Left lung (tissue), 10 donors: ENCODE results near the gene VRK1. TPM values are rescaled to one million over a fixed set of nuclear protein-coding genes. Genes with fewer than 3 reads are reported as not detected.
A peak's percentile ranks its signal among the peaks of the same experiment; 100 is the strongest.
"Not testable (repeated sequence)": the region's sequence is repeated elsewhere in the genome, so short reads cannot be mapped to it uniquely, and the experiment has no call there.

Source experiments
- ATAC-seq: fragments of 200-7000 bp; cut with Tn5 transposase; one replicate; pipeline ENCODE4 v1.9.1; 2020; ENCODE audit warnings: moderate library complexity
- DNase-seq, 4 donors: peaks; one replicate each; pipeline ENCODE4 v3.0.0-alpha.2; 2013 to 2020
- H3K27ac ChIP-seq, 2 donors: fragments of 200-600 bp; sonication (generic) in 1 of 2; one replicate each; pipeline versions ENCODE4 v1.5.0 to v1.8.0; 2020 to 2021
- H3K27me3 ChIP-seq, 2 donors: fragments of 200-600 bp; sonication (generic) in 1 of 2; one replicate each; pipeline versions ENCODE4 v1.5.0 to v1.8.0; 2020 to 2021
- H3K36me3 ChIP-seq, 2 donors: fragments of 200-600 bp; sonication (generic) in 1 of 2; one replicate each; pipeline versions ENCODE4 v1.5.0 to v1.8.0; 2020 to 2021
- H3K4me1 ChIP-seq, 2 donors: fragments of 200-600 bp; one replicate each; pipeline ENCODE4 v1.8.0; 2021
- H3K4me3 ChIP-seq, 2 donors: fragments of 200-600 bp; sonication (generic) in 1 of 2; one replicate each; pipeline versions ENCODE4 v1.5.0 to v1.8.0; 2020 to 2021; ENCODE audit warnings: mild to moderate bottlenecking in 1 of 2
- H3K9me3 ChIP-seq, 2 donors: fragments of 200-600 bp; sonication (generic) in 1 of 2; one replicate each; pipeline versions ENCODE4 v1.5.0 to v1.8.0; 2020 to 2021
- intact Hi-C, 2 donors: fragments of 100-400 bp; cut with DNase I; formaldehyde crosslinking; loops; one replicate each; pipeline versions ENCODE4 v1.11.2 to v1.14.2; 2022
- polyA plus RNA-seq, 6 donors: library from polyadenylated mRNA; unstranded; fragments of 120-200 nt; gene quantifications; one replicate each; pipeline ENCODE4 v1.2.1, GENCODE V29; 2013; ENCODE audit not compliant: insufficient read length in 6 of 6
- total RNA-seq, 2 donors: library from RNA; stranded (reverse); fragmentation: NEBNext Ultra II Directional; extraction: Animal tissue kit (Norgen Biotek cat#: 25700); gene quantifications; one replicate each; pipeline ENCODE4 v1.2.1, GENCODE V29; 2021
- TF ChIP-seq, protein P1 (sequence below), 2 donors: fragments of 200-600 bp; sonication (generic) in 1 of 2; IDR thresholded peaks; one replicate each; pipeline versions ENCODE4 v1.5.0 to v1.8.0; 2021; ENCODE audit warnings: antibody characterized with exemption in 2 of 2
- donor health status: DM: no; HTN: yes; CAD: no.
- donor health status: DM: no; HTN: no; CAD: no.

VRK1 gene
- total and polyA plus RNA-seq, 8 donors = 9.7 to 26.1 (median 19.7) TPM

- TF ChIP-seq, protein P1, sequence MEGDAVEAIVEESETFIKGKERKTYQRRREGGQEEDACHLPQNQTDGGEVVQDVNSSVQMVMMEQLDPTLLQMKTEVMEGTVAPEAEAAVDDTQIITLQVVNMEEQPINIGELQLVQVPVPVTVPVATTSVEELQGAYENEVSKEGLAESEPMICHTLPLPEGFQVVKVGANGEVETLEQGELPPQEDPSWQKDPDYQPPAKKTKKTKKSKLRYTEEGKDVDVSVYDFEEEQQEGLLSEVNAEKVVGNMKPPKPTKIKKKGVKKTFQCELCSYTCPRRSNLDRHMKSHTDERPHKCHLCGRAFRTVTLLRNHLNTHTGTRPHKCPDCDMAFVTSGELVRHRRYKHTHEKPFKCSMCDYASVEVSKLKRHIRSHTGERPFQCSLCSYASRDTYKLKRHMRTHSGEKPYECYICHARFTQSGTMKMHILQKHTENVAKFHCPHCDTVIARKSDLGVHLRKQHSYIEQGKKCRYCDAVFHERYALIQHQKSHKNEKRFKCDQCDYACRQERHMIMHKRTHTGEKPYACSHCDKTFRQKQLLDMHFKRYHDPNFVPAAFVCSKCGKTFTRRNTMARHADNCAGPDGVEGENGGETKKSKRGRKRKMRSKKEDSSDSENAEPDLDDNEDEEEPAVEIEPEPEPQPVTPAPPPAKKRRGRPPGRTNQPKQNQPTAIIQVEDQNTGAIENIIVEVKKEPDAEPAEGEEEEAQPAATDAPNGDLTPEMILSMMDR (IDR thresholded peaks at IDR 0.05) = no peak
- DNase-seq (no peak), ATAC-seq (no peak)
- intact Hi-C loops = no loop called here
- H3K27ac ChIP-seq = no peak overlapping the region
- no peaks in the 10 kb centered on the region for H3K4me1 ChIP-seq
- no peak overlapping the region for H3K4me3 ChIP-seq
- peaks cover 0 to 20% of the 10 kb centered on the region in 2 donors for H3K27me3 ChIP-seq
- H3K9me3 ChIP-seq = no peaks in the 10 kb centered on the region
- H3K36me3 ChIP-seq = no peaks in the 10 kb centered on the region
These were observed 39.7 kb upstream of the VRK1 start for GRCh38 chr14:96757456-96757855.

GRCh38 chr14:96761066-96761465 lies 36.1 kb upstream of the VRK1 start:
- no peaks in the 10 kb centered on the region for H3K36me3 ChIP-seq
- no peaks in the 10 kb centered on the region for H3K9me3 ChIP-seq
- DNase-seq (no peak), ATAC-seq (no peak)
- H3K4me3 ChIP-seq = no peak overlapping the region
- intact Hi-C loops = no loop called here
- H3K27ac ChIP-seq = no peak overlapping the region
- TF ChIP-seq, protein P1 (IDR thresholded peaks at IDR 0.05) = no peak
- peaks cover 0 to 18% of the 10 kb centered on the region in 2 donors for H3K27me3 ChIP-seq
- H3K4me1 ChIP-seq = no peaks in the 10 kb centered on the region

- intact Hi-C loops = no loop called here
- Histone ChIP-seq H3K4me1 (no peaks in the 10 kb centered on the region), H3K36me3 (no peaks in the 10 kb centered on the region), H3K27me3 (peaks cover 0 to 16% of the 10 kb centered on the region in 2 donors), H3K4me3 (no peak overlapping the region), H3K27ac (no peak overlapping the region), H3K9me3 (no peaks in the 10 kb centered on the region)
- DNase-seq (peak in 1 of 4 donors; percentile 32), ATAC-seq (peak; percentile 72)
- TF ChIP-seq, protein P1 (IDR thresholded peaks at IDR 0.05) = no peak
These were observed 34.5 kb upstream of the VRK1 start for GRCh38 chr14:96762650-96763049.

DNA sequence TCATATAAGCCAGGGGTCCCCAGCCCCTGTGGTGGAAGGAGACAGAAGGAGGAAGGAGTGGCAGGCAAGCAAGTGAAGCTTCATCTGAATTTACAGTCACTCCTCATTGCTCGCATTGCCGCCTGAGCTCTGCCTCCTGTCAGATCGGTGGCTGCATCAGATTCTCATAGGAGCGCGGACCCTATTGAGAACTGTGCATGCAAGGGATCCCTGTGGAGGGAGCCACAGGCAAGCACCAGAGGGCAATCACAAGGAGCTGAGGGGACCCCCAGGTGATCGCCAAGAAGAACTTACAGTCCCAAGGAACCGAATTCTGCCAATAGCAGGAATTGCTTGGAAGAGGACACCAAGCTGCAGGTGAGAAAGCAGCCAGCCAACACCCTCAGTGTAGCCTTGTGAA lies 33.2 kb upstream of the VRK1 start:
- DNase-seq (no peak), ATAC-seq (no peak)
- intact Hi-C loops = no loop called here
- TF ChIP-seq, protein P1 (IDR thresholded peaks at IDR 0.05) = no peak
- Histone ChIP-seq H3K4me3 (no peak overlapping the region), H3K36me3 (no peaks in the 10 kb centered on the region), H3K27me3 (peaks cover 0 to 8% of the 10 kb centered on the region in 2 donors), H3K9me3 (no peaks in the 10 kb centered on the region), H3K27ac (no peak overlapping the region), H3K4me1 (no peaks in the 10 kb centered on the region)

DNA sequence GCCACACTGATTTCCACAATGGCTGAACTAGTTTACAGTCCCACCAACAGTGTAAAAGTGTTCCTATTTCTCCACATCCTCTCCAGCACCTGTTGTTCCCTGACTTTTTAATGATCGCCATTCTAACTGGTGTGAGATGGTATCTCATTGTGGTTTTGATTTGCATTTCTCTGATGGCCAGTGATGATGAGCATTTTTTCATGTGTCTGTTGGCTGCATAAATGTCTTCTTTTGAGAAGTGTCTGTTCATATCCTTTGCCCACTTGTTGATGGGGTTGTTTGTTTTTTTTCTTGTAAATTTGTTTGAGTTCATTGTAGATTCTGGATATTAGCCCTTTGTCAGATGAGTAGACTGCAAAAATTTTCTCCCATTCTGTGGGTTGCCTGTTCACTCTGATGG lies 32.0 kb upstream of the VRK1 start:
- ATAC-seq, H3K9me3 ChIP-seq, H3K27ac ChIP-seq, H3K27me3 ChIP-seq, intact Hi-C loops, H3K36me3 ChIP-seq, DNase-seq, H3K4me1 ChIP-seq, H3K4me3 ChIP-seq: not testable (repeated sequence)

GRCh38 chr14:96772929-96773328 lies 24.3 kb upstream of the VRK1 start:
- Histone ChIP-seq H3K4me1 (no peaks in the 10 kb centered on the region), H3K4me3 (no peak overlapping the region), H3K9me3 (no peaks in the 10 kb centered on the region), H3K27me3 (peaks cover 0 to 12% of the 10 kb centered on the region in 2 donors), H3K36me3 (no peaks in the 10 kb centered on the region), H3K27ac (no peak overlapping the region)
- ATAC-seq (no peak), DNase-seq (no peak)
- TF ChIP-seq, protein P1 (IDR thresholded peaks at IDR 0.05) = no peak
- intact Hi-C loops = no loop called here
